ENCODE measurements around the gene SDCCAG8.

Gene SDCCAG8

GRCh38 chr1:243548516-243548915 lies 292.7 kb downstream of the SDCCAG8 start:
- no peak overlapping the region for H3K9ac ChIP-seq (ENCODE audit: insufficient read length)
- no peak overlapping the region for H3K4me3 ChIP-seq
- no peaks in the 10 kb centered on the region for H3K9me3 ChIP-seq (ENCODE audit: low read depth, low read length)
- DNase-seq (ENCODE audit: low read depth, low spot score), result no peak
- TF ChIP-seq POLR2AphosphoS5 (IDR thresholded peaks at IDR 0.05; ENCODE audit: borderline replicate concordance, low read depth, low read length) (no peak), FOXP2 (optimal IDR thresholded peaks at IDR 0.05; ENCODE audit: control extremely low read depth, extremely low read length, insufficient read depth) (no peak), EZH2 (IDR thresholded peaks at IDR 0.05) (no peak)
- H3K36me3 ChIP-seq (ENCODE audit: insufficient read depth, low read length), result no peaks in the 10 kb centered on the region
- no peak overlapping the region for H3K27ac ChIP-seq

GRCh38 chr1:243549108-243549507 lies 293.3 kb downstream of the SDCCAG8 start:
- Histone ChIP-seq H3K27ac (no peak overlapping the region), H3K9ac (ENCODE audit: insufficient read length) (no peak overlapping the region), H3K4me3 (no peak overlapping the region), H3K36me3 (ENCODE audit: insufficient read depth, low read length) (no peaks in the 10 kb centered on the region), H3K9me3 (ENCODE audit: low read depth, low read length) (no peaks in the 10 kb centered on the region)
- TF ChIP-seq POLR2AphosphoS5 (IDR thresholded peaks at IDR 0.05; ENCODE audit: borderline replicate concordance, low read depth, low read length) (no peak), EZH2 (IDR thresholded peaks at IDR 0.05) (no peak), FOXP2 (optimal IDR thresholded peaks at IDR 0.05; ENCODE audit: control extremely low read depth, extremely low read length, insufficient read depth) (no peak)
- DNase-seq (ENCODE audit: low read depth, low spot score), result no peak

Data from SK-N-MC (cell line).